Left ventricle myocardium superior (tissue), 1 donor: ENCODE results near the gene PCDHB9. TPM values are rescaled to one million over a fixed set of nuclear protein-coding genes. Genes with fewer than 3 reads are reported as not detected.
"Not testable (repeated sequence)": the region's sequence is repeated elsewhere in the genome, so short reads cannot be mapped to it uniquely, and the experiment has no call there.

ENCODE experiments used
- ATAC-seq: fragments of 200-7000 bp; cut with Tn5 transposase; one replicate; pipeline ENCODE4 v1.9.1; 2020; ENCODE audit warnings: mild to moderate bottlenecking, moderate library complexity
- DNase-seq: peaks from one replicate; pipeline ENCODE4 v3.0.0-alpha.2; 2020
- intact Hi-C: fragments of 100-400 bp; cut with micrococcal nuclease; formaldehyde crosslinking; loops from one replicate; pipeline ENCODE4 v1.11.0; 2022
- long read RNA-seq: library from polyadenylated mRNA; unstranded; transcript quantifications from one replicate; pipeline ENCODE4 v2.0.0, GENCODE V29; 2021
- total RNA-seq: library from RNA; stranded (reverse); fragmentation: NEBNext Ultra II Directional; extraction: Animal tissue kit (Norgen Biotek cat#: 25700); gene quantifications from one replicate; pipeline ENCODE4 v1.2.1, GENCODE V29; 2021
- donor health status: DM: no; HTN: yes; CAD: no; lungs with severe emphysema.

The PCDHB9 gene
- total RNA-seq: 0.59 TPM
- long read RNA-seq: 0 reads

- no peak for ATAC-seq
- intact Hi-C loops: no loop called here
- no peak for DNase-seq
Observed at GRCh38 chr5:141186897-141187512, at the start of gene PCDHB9. PCDHB9 (plus strand) TSS chr5:141187161; CDS start chr5:141187319, 158 bp downstream.

GRCh38 chr5:141137346-141137745, 49.6 kb upstream of the PCDHB9 start:
- DNase-seq, intact Hi-C loops: not testable (repeated sequence)

GRCh38 chr5:141149812-141150211, 37.1 kb upstream of the PCDHB9 start, which contains the start of gene PCDHB6:
PCDHB6 (plus strand) TSS chr5:141150057; CDS start chr5:141150258, 201 bp downstream.
- intact Hi-C loops: no loop called here
- ATAC-seq: no peak
- DNase-seq: no peak

More at GRCh38 chr5:141137346-141137745, 49.6 kb upstream of the PCDHB9 start:
- ATAC-seq: not testable (repeated sequence)

GRCh38 chr5:141150224-141150992, 36.6 kb upstream of the PCDHB9 start:
- intact Hi-C loops: no loop called here
- no peak for DNase-seq
- ATAC-seq: no peak

- no peak for ATAC-seq
- intact Hi-C loops: no loop called here
- no peak for DNase-seq
Observed at GRCh38 chr5:141150993-141151325, 36.0 kb upstream of the PCDHB9 start.

- intact Hi-C loops, ATAC-seq, DNase-seq: not testable (repeated sequence)
Observed at GRCh38 chr5:141151632-141152031, 35.3 kb upstream of the PCDHB9 start.

GRCh38 chr5:141152096-141152495, 34.9 kb upstream of the PCDHB9 start:
- intact Hi-C loops, DNase-seq, ATAC-seq: not testable (repeated sequence)

- DNase-seq (no peak), ATAC-seq (no peak)
- intact Hi-C loops: no loop called here
Observed at GRCh38 chr5:141155540-141156374, 31.2 kb upstream of the PCDHB9 start.

GRCh38 chr5:141157356-141157755, 29.6 kb upstream of the PCDHB9 start:
- ATAC-seq, intact Hi-C loops, DNase-seq: not testable (repeated sequence)

- DNase-seq, ATAC-seq, intact Hi-C loops: not testable (repeated sequence)
Observed at GRCh38 chr5:141157901-141158300, 29.1 kb upstream of the PCDHB9 start.

GRCh38 chr5:141172381-141173204, 14.4 kb upstream of the PCDHB9 start, which contains the start of gene PCDHB7:
PCDHB7 (plus strand) TSS chr5:141172644; CDS start chr5:141172836, 192 bp downstream.
- intact Hi-C loops: no loop called here
- no peak for DNase-seq
- ATAC-seq: no peak

GRCh38 chr5:141174291-141175104, 12.5 kb upstream of the PCDHB9 start:
- intact Hi-C loops, ATAC-seq, DNase-seq: not testable (repeated sequence)

- DNase-seq: no peak
- intact Hi-C loops: no loop called here
- no peak for ATAC-seq
Observed at GRCh38 chr5:141175933-141176332, 11.0 kb upstream of the PCDHB9 start.

GRCh38 chr5:141177577-141178191, 9.3 kb upstream of the PCDHB9 start, which contains the start of gene PCDHB8:
PCDHB8 (plus strand) TSS chr5:141177790; CDS start chr5:141178035, 245 bp downstream.
- DNase-seq, intact Hi-C loops: not testable (repeated sequence)
- peak; percentile 57 for ATAC-seq

GRCh38 chr5:141179371-141179770, 7.6 kb upstream of the PCDHB9 start:
- ATAC-seq, DNase-seq, intact Hi-C loops: not testable (repeated sequence)

GRCh38 chr5:141179876-141180275, 7.1 kb upstream of the PCDHB9 start:
- DNase-seq, intact Hi-C loops, ATAC-seq: not testable (repeated sequence)

GRCh38 chr5:141180313-141180712, 6.6 kb upstream of the PCDHB9 start:
- intact Hi-C loops: no loop called here
- DNase-seq: no peak
- ATAC-seq: no peak
